CD4-positive, alpha-beta T cell treated with Interleukin-17A for 4 hours (primary cell): Measurements from ENCODE around the gene QRFP.
"Not testable (repeated sequence)": the region's sequence is repeated elsewhere in the genome, so short reads cannot be mapped to it uniquely, and the experiment has no call there.

Experiments
- DNase-seq: peaks from one replicate; pipeline ENCODE4 v3.0.0-alpha.2; 2020; ENCODE audit warnings: mixed read lengths

The QRFP gene

GRCh38 chr9:130918826-130919558, 22.4 kb upstream of the QRFP start:
- no peak for DNase-seq

- no peak for DNase-seq
These were observed 21.7 kb upstream of the QRFP start for GRCh38 chr9:130918101-130918825.

GRCh38 chr9:130917168-130917960, 20.8 kb upstream of the QRFP start:
- no peak for DNase-seq

GRCh38 chr9:130915096-130915447, 18.5 kb upstream of the QRFP start:
- no peak for DNase-seq

GRCh38 chr9:130914417-130915095, 17.9 kb upstream of the QRFP start:
- no peak for DNase-seq

GRCh38 chr9:130913599-130914416, 17.2 kb upstream of the QRFP start:
- DNase-seq, result no peak

- DNase-seq, result no peak
These were observed 16.5 kb upstream of the QRFP start for GRCh38 chr9:130912932-130913598.

GRCh38 chr9:130911254-130912049, 14.8 kb upstream of the QRFP start:
- DNase-seq, result no peak

- not testable (repeated sequence) for DNase-seq
These were observed 14.1 kb upstream of the QRFP start for GRCh38 chr9:130910670-130911069.

- DNase-seq, result not testable (repeated sequence)
These were observed 13.4 kb upstream of the QRFP start for GRCh38 chr9:130910041-130910440.

GRCh38 chr9:130908878-130909355, 12.3 kb upstream of the QRFP start:
- no peak for DNase-seq

- DNase-seq, result no peak
These were observed 11.7 kb upstream of the QRFP start for GRCh38 chr9:130908146-130908877.

- DNase-seq, result no peak
These were observed 10.3 kb upstream of the QRFP start for GRCh38 chr9:130906735-130907416.

GRCh38 chr9:130905902-130906734, 9.5 kb upstream of the QRFP start:
- DNase-seq, result no peak

GRCh38 chr9:130905125-130905901, 8.7 kb upstream of the QRFP start:
- DNase-seq, result no peak

GRCh38 chr9:130904070-130905044, 7.7 kb upstream of the QRFP start:
- DNase-seq, result no peak
